Gastroesophageal sphincter (tissue), 4 donors: ENCODE data around the gene IFFO2. TPM values are rescaled to one million over a fixed set of nuclear protein-coding genes. Genes with fewer than 3 reads are reported as not detected.

Experiments used
- ATAC-seq: fragments of 150-250 bp; one replicate; pipeline ENCODE4 v1.9.1; 2016; ENCODE audit warnings: mild to moderate bottlenecking, moderate library complexity
- H3K27ac ChIP-seq, 4 donors: fragments of 200-600 bp; sonication (generic) in 3 of 4; 1 replicate in 3 of 4; 2 replicates in 1 of 4; pipeline ENCODE4 v1.5.1; 2016 to 2019
- H3K27me3 ChIP-seq: fragments of 200-600 bp; sonication (generic); one replicate; pipeline ENCODE4 v1.5.1; 2019
- H3K36me3 ChIP-seq, 2 donors: fragments of 200-600 bp; sonication (generic); one replicate each; pipeline ENCODE4 v1.5.1; 2019; ENCODE audit warnings: control low read depth in 1 of 2
- H3K4me1 ChIP-seq, 3 donors: fragments of 200-600 bp; sonication (generic); 1 replicate in 2 of 3; 2 replicates in 1 of 3; pipeline ENCODE4 v1.5.1; 2016 to 2019; ENCODE audit warnings: control low read depth in 2 of 3
- H3K4me3 ChIP-seq, 2 donors: fragments of 200-600 bp; sonication (generic); one replicate each; pipeline ENCODE4 v1.5.1; 2019; ENCODE audit warnings: mild to moderate bottlenecking in 1 of 2, moderate library complexity in 1 of 2
- H3K9me3 ChIP-seq, 3 donors: fragments of 200-600 bp; sonication (generic); one replicate each; pipeline ENCODE4 v1.5.1; 2017 to 2019; ENCODE audit warnings: control low read depth in 2 of 3
- CTCF ChIP-seq, 4 experiments: fragments of 200-600 bp in 2 of 4; fragments of 450-650 bp in 2 of 4; sonication (generic) in 1 of 4; IDR thresholded peaks; one replicate each; pipeline ENCODE4 v1.5.1; 2017 to 2019; ENCODE audit warnings: antibody characterized with exemption in 4 of 4, mild to moderate bottlenecking in 2 of 4, moderate library complexity in 2 of 4
- EP300 ChIP-seq: sonication (generic); formaldehyde crosslinking; IDR thresholded peaks from one replicate; pipeline ENCODE4 v1.6.1; 2017; ENCODE audit warnings: antibody characterized with exemption, mild to moderate bottlenecking
- POLR2A ChIP-seq, 2 donors: fragments of 450-650 bp; IDR thresholded peaks; one replicate each; pipeline ENCODE4 v1.6.1; 2017; ENCODE audit warnings: antibody characterized with exemption in 2 of 2, mild to moderate bottlenecking in 2 of 2, moderate library complexity in 1 of 2
- POLR2AphosphoS5 ChIP-seq: sonication (generic); formaldehyde crosslinking; IDR thresholded peaks from one replicate; pipeline ENCODE4 v1.6.1; 2017; ENCODE audit warnings: antibody characterized with exemption
- WGBS, 2 donors: methylation state at CpG; one replicate each; pipeline ENCODE4 v1.1.5; 2018; ENCODE audit warnings: low coverage in 1 of 2; 5-methylcytosine and 5-hydroxymethylcytosine counted together
- total RNA-seq, 4 donors: library from RNA; depleted of rRNA; stranded (reverse); fragments of >200 nt; gene quantifications; one replicate each; pipeline ENCODE4 v1.1.0, GENCODE V29; 2016

The IFFO2 gene
- total RNA-seq, 4 donors from 2014 or later = 9.3 to 18.4 (median 12.7) TPM

GRCh38 chr1:18967066-18967690 is 10.7 kb upstream of the IFFO2 start:
- Histone ChIP-seq H3K27ac (no peak overlapping the region), H3K4me3 (no peak overlapping the region), H3K9me3 (no peaks in the 10 kb centered on the region), H3K4me1 (peaks cover 0 to 9% (median 0%) of the 10 kb centered on the region in 3 donors), H3K36me3 (no peaks in the 10 kb centered on the region), H3K27me3 (no peaks in the 10 kb centered on the region)
- no peak for TF ChIP-seq EP300
- 86 to 89% methylated on average over 1 to 2 of the region's 2 CpGs for WGBS, 2 donors
- no peak for ATAC-seq

- Histone ChIP-seq H3K9me3 (no peaks in the 10 kb centered on the region), H3K27me3 (no peaks in the 10 kb centered on the region), H3K36me3 (no peaks in the 10 kb centered on the region), H3K27ac (peak overlapping the region in 1 of 4 donors; percentile 8), H3K4me1 (peaks cover 0 to 13% (median 0%) of the 10 kb centered on the region in 3 donors), H3K4me3 (no peak overlapping the region)
- TF ChIP-seq POLR2AphosphoS5 = no peak
- TF ChIP-seq POLR2A (IDR thresholded peaks at IDR 0.05) = no peak
- TF ChIP-seq EP300 = no peak
- TF ChIP-seq CTCF (IDR thresholded peaks at IDR 0.05) = no peak
- ATAC-seq = no peak
- WGBS, 2 donors = 15 to 80% methylated on average over 2 to 6 of the region's 17 CpGs
Observed at GRCh38 chr1:18965206-18966173, 9.0 kb upstream of the IFFO2 start.

- no peak for TF ChIP-seq CTCF (IDR thresholded peaks at IDR 0.05)
- no peak for TF ChIP-seq EP300
- TF ChIP-seq POLR2A (IDR thresholded peaks at IDR 0.05) = no peak
- TF ChIP-seq POLR2AphosphoS5 = no peak
- Histone ChIP-seq H3K36me3 (no peaks in the 10 kb centered on the region), H3K4me3 (no peak overlapping the region), H3K4me1 (peaks cover 0 to 13% (median 0%) of the 10 kb centered on the region in 3 donors), H3K27me3 (no peaks in the 10 kb centered on the region), H3K9me3 (no peaks in the 10 kb centered on the region), H3K27ac (no peak overlapping the region)
- 98% methylated on average over 4 of the region's 4 CpGs; no CpG with 5 or more reads in 1 of the 2 donors for WGBS, 2 donors
- ATAC-seq = no peak
Observed at GRCh38 chr1:18963968-18964367, 7.5 kb upstream of the IFFO2 start.

- no peaks in the 10 kb centered on the region for H3K9me3 ChIP-seq
- ATAC-seq = no peak
- WGBS, 2 donors = 76 to 96% methylated on average over 4 to 7 of the region's 7 CpGs
- H3K36me3 ChIP-seq = no peaks in the 10 kb centered on the region
- H3K4me3 ChIP-seq = no peak overlapping the region
- peak overlapping the region in 3 of 4 donors; percentile 68 to 77 (median 74) for H3K27ac ChIP-seq
- TF ChIP-seq EP300 (no peak), POLR2AphosphoS5 (no peak), POLR2A (IDR thresholded peaks at IDR 0.05) (no peak)
- no peaks in the 10 kb centered on the region for H3K27me3 ChIP-seq
- H3K4me1 ChIP-seq = peaks cover 0 to 13% (median 0%) of the 10 kb centered on the region in 3 donors
Observed at GRCh38 chr1:18962855-18963737, 6.6 kb upstream of the IFFO2 start.

GRCh38 chr1:18962121-18962721 is 5.7 kb upstream of the IFFO2 start:
- Histone ChIP-seq H3K36me3 (no peaks in the 10 kb centered on the region), H3K4me1 (peaks cover 0 to 15% (median 0%) of the 10 kb centered on the region in 3 donors), H3K4me3 (no peak overlapping the region), H3K27me3 (no peaks in the 10 kb centered on the region), H3K9me3 (no peaks in the 10 kb centered on the region), H3K27ac (peak overlapping the region in 3 of 4 donors; percentile 68 to 77 (median 74))
- TF ChIP-seq CTCF (IDR thresholded peaks at IDR 0.05) (no peak), POLR2AphosphoS5 (peak; percentile 36)
- WGBS, 2 donors = 39 to 46% methylated on average over 4 to 6 of the region's 9 CpGs
- peak; percentile 87 for ATAC-seq
